Stimulated activated CD8-positive, alpha-beta memory T cell treated with anti-CD3 and anti-CD28 coated beads, Interleukin-7, amount 100 ng/mL, for 24 hours (primary cell): ENCODE measurements around the gene ONECUT3.

Experiments used
- DNase-seq: peaks from one replicate; pipeline ENCODE4 v3.0.0-alpha.2; 2020; ENCODE audit warnings: low read depth

ONECUT3 gene

GRCh38 chr19:1768248-1768647, 14.9 kb downstream of the ONECUT3 start:
- no peak for DNase-seq

- DNase-seq: no peak
Measured at GRCh38 chr19:1768918-1769644, 15.8 kb downstream of the ONECUT3 start.

GRCh38 chr19:1769645-1769985, 16.3 kb downstream of the ONECUT3 start:
- no peak for DNase-seq

- DNase-seq: no peak
Measured at GRCh38 chr19:1770866-1771576, 17.7 kb downstream of the ONECUT3 start.

GRCh38 chr19:1773184-1773583, 19.9 kb downstream of the ONECUT3 start:
- DNase-seq: no peak

- DNase-seq: no peak
Measured at GRCh38 chr19:1774989-1775772, 21.9 kb downstream of the ONECUT3 start.

GRCh38 chr19:1775951-1776605, 22.8 kb downstream of the ONECUT3 start:
- no peak for DNase-seq

- DNase-seq: no peak
Measured at GRCh38 chr19:1776606-1777147, 23.4 kb downstream of the ONECUT3 start.

GRCh38 chr19:1777149-1777548, 23.8 kb downstream of the ONECUT3 start:
- no peak for DNase-seq

GRCh38 chr19:1779574-1779973, 26.3 kb downstream of the ONECUT3 start:
- no peak for DNase-seq

GRCh38 chr19:1780272-1780958, 27.1 kb downstream of the ONECUT3 start:
- DNase-seq: no peak

- DNase-seq: no peak
Measured at GRCh38 chr19:1782521-1782920, 29.2 kb downstream of the ONECUT3 start.

GRCh38 chr19:1783354-1783753, 30.0 kb downstream of the ONECUT3 start:
- no peak for DNase-seq

- no peak for DNase-seq
Measured at GRCh38 chr19:1783874-1784273, 30.6 kb downstream of the ONECUT3 start.

GRCh38 chr19:1785310-1785709, 32.0 kb downstream of the ONECUT3 start:
- no peak for DNase-seq

GRCh38 chr19:1786668-1787067, 33.4 kb downstream of the ONECUT3 start:
- DNase-seq: no peak

- no peak for DNase-seq
Measured at GRCh38 chr19:1787116-1787515, 33.8 kb downstream of the ONECUT3 start.

- no peak for DNase-seq
Measured at GRCh38 chr19:1789261-1790041, 36.1 kb downstream of the ONECUT3 start.

- DNase-seq: no peak
Measured at GRCh38 chr19:1790054-1790792, 36.9 kb downstream of the ONECUT3 start.

GRCh38 chr19:1791879-1792278, 38.6 kb downstream of the ONECUT3 start:
- no peak for DNase-seq
